Adrenal gland (tissue), 5 donors: ENCODE results near the gene C8G.

Experiments used
- CTCF ChIP-seq, 6 experiments: fragments of 450-650 bp in 4 of 6; fragments of 200-600 bp in 2 of 6; sonication (generic) in 1 of 6; IDR thresholded peaks; 1 replicate in 5 of 6; 2 replicates in 1 of 6; pipeline versions ENCODE4 v1.5.1 to v1.8.0; 2016 to 2021; ENCODE audit warnings: antibody characterized with exemption in 6 of 6, mild to moderate bottlenecking in 2 of 6, moderate library complexity in 1 of 6
- POLR2A ChIP-seq, 2 donors: fragments of 450-650 bp; IDR thresholded peaks; one replicate each; pipeline ENCODE4 v1.6.1; 2017; ENCODE audit warnings: antibody characterized with exemption in 2 of 2, mild to moderate bottlenecking in 2 of 2, moderate library complexity in 1 of 2
- donor health status: DM: no; HTN: no; CAD: no.

- TF ChIP-seq CTCF (IDR thresholded peaks at IDR 0.05) (no peak), POLR2A (IDR thresholded peaks at IDR 0.05) (no peak)
These were observed 38.7 kb downstream of the C8G start for GRCh38 chr9:136983656-136984314.
